ENCODE measurements around the gene ADRA2C.

GRCh38 chr4:3800351-3800750, 34.2 kb downstream of the ADRA2C start:
- TF ChIP-seq, protein P1, sequence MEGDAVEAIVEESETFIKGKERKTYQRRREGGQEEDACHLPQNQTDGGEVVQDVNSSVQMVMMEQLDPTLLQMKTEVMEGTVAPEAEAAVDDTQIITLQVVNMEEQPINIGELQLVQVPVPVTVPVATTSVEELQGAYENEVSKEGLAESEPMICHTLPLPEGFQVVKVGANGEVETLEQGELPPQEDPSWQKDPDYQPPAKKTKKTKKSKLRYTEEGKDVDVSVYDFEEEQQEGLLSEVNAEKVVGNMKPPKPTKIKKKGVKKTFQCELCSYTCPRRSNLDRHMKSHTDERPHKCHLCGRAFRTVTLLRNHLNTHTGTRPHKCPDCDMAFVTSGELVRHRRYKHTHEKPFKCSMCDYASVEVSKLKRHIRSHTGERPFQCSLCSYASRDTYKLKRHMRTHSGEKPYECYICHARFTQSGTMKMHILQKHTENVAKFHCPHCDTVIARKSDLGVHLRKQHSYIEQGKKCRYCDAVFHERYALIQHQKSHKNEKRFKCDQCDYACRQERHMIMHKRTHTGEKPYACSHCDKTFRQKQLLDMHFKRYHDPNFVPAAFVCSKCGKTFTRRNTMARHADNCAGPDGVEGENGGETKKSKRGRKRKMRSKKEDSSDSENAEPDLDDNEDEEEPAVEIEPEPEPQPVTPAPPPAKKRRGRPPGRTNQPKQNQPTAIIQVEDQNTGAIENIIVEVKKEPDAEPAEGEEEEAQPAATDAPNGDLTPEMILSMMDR (IDR thresholded peaks at IDR 0.05): no peak
- no peak for TF ChIP-seq ZFX (IDR thresholded peaks at IDR 0.05; ENCODE audit: borderline replicate concordance)
